ENCODE data around the gene NME9.

The NME9 gene

DNA sequence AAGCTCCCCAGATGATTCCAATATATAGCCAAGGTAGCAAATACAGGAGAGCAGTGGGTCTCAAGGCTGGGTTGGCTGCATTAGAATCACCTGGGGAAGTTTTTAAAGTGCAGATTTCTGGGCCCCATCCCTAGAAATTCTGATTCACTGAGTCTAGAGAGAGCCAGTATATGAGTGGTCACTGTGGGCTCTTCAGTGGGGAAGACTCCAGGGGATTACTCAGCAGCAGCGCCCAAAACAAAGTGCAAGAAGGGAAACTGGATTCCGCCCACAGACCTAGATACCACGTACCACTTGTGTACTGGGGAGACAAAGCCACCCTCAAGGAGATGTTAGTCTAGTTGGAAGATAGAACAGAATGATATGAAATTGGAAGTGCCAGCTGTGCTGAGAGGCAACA, 40.0 kb downstream of the NME9 start:
- no peak for DNase-seq (ENCODE audit: low spot score)

DNA sequence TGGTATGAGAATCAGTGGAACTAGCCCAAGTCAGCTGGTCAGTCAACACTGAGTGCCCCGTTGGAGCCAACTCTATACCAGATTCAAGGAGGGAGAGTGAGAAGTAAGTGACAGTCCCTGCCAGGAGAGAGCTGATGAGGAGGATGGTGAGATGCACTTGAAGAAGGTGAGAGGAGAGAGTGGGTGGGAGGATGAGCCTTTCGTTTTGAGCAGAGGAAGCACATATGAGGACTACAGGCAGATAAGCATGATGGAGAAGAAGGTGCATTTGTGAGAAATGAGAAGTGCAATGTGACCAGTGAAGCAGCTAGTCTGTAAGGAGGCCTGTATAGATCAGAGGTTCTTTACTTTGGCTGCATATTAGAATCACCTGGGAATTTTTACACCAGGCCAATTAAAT, 40.4 kb downstream of the NME9 start:
- TF ChIP-seq, protein P1, sequence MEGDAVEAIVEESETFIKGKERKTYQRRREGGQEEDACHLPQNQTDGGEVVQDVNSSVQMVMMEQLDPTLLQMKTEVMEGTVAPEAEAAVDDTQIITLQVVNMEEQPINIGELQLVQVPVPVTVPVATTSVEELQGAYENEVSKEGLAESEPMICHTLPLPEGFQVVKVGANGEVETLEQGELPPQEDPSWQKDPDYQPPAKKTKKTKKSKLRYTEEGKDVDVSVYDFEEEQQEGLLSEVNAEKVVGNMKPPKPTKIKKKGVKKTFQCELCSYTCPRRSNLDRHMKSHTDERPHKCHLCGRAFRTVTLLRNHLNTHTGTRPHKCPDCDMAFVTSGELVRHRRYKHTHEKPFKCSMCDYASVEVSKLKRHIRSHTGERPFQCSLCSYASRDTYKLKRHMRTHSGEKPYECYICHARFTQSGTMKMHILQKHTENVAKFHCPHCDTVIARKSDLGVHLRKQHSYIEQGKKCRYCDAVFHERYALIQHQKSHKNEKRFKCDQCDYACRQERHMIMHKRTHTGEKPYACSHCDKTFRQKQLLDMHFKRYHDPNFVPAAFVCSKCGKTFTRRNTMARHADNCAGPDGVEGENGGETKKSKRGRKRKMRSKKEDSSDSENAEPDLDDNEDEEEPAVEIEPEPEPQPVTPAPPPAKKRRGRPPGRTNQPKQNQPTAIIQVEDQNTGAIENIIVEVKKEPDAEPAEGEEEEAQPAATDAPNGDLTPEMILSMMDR (IDR thresholded peaks at IDR 0.05; ENCODE audit: extremely low read depth, insufficient read depth, missing control alignments) = no peak
- in situ Hi-C loops (cut with MboI; ENCODE audit: low pct_unique_long_range_greater_than_20kb, low sequenced_read_pairs, unreplicated experiment) = no loop called here
- DNase-seq (ENCODE audit: low spot score) = no peak

More for the DNA sequence above, 40.0 kb downstream of the NME9 start:
- in situ Hi-C loops (cut with MboI; ENCODE audit: low pct_unique_long_range_greater_than_20kb, low sequenced_read_pairs, unreplicated experiment) = no loop called here
- TF ChIP-seq, protein P1 (IDR thresholded peaks at IDR 0.05; ENCODE audit: extremely low read depth, insufficient read depth, missing control alignments) = no peak

DNA sequence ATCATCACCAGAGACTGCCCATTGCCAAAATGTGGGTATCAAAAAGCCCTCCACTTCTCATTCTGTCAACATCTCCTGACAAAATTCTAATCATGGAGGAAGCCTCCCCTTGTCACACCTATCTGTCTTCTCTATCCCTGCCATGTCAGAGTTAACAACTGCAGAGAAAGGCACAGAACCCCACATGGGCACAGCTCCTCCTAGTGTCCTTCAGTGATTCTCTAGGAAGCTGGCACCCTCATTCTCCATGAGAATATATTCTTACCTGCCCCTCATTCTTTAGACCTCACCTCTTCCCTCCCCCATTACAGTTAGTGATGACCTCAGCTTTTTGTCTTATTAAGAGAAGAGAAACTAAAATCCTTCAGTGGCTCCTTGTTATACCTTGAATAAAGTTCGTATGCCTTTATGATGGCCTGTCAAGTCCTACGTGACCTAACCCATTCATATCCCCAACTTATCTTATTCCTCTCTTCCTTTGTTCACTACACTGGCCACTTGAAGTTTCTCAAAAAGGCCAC, 44.6 kb downstream of the NME9 start:
- in situ Hi-C loops (cut with MboI; ENCODE audit: low pct_unique_long_range_greater_than_20kb, low sequenced_read_pairs, unreplicated experiment) = no loop called here
- TF ChIP-seq, protein P1 (IDR thresholded peaks at IDR 0.05; ENCODE audit: extremely low read depth, insufficient read depth, missing control alignments) = peak; percentile 28
- DNase-seq (ENCODE audit: low spot score) = no peak

DNA sequence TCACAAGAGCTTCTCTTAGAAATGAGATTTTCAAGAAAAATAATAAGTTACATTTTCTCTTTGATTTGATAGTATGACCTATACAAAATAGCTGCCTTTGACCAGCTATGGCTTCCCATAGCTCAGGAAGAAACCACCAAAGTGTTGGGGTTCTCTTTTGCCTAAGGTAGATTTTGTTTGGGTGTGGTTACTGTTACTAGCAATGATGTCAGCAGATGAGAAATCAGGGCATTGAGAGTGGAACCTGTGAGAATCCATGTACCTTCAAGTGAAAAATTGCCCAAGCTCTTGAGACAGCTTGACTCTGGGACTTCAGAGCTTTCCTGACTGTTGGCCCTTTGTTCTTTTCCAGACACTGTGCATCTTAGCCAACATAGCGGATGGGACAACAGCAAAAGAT, 45.6 kb downstream of the NME9 start:
- DNase-seq (ENCODE audit: low spot score) = no peak
- TF ChIP-seq, protein P1 (IDR thresholded peaks at IDR 0.05; ENCODE audit: extremely low read depth, insufficient read depth, missing control alignments) = no peak
- in situ Hi-C loops (cut with MboI; ENCODE audit: low pct_unique_long_range_greater_than_20kb, low sequenced_read_pairs, unreplicated experiment) = no loop called here

DNA sequence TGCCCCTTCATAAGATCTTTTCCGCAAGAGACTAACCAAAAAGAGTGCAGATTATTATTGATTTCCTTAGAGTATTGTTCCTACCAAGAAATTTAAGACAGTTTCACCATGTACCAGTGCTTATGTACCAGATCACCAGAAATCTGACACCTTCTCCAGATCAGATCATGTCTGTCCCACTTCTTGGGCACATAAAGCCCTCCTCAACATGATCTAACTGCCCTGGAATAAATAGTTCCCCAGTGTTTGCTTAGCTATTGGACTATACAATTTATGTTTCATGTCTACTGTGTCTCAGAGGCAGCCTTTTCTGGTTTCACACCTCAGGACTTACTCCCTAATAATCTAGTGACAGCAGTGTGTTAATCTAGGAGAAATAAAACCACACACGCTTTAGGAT, 46.8 kb downstream of the NME9 start:
- TF ChIP-seq, protein P1 (IDR thresholded peaks at IDR 0.05; ENCODE audit: extremely low read depth, insufficient read depth, missing control alignments) = no peak
- DNase-seq (ENCODE audit: low spot score) = no peak
- in situ Hi-C loops (cut with MboI; ENCODE audit: low pct_unique_long_range_greater_than_20kb, low sequenced_read_pairs, unreplicated experiment) = no loop called here

DNA sequence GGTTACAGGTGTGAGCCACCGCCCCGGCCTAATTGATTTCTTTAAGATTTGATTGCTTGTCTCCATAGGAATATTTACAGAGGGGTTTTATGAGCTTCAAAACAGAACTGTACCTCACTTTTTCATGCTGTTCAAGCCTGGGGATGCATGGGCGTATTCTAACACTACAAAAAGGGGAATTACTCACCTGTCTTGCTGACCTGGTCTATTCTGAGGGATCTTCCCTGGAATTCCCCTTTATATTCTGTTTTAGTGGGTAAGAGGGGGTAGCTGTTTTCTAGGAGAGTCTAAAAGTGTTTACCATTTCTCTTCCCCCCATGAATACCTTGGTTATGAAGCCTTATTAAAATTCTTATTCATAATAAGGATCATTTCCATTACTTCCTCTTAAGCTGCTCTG, 48.1 kb downstream of the NME9 start:
- in situ Hi-C loops (cut with MboI; ENCODE audit: low pct_unique_long_range_greater_than_20kb, low sequenced_read_pairs, unreplicated experiment) = no loop called here
- DNase-seq (ENCODE audit: low spot score) = no peak

More for the DNA sequence above, 48.1 kb downstream of the NME9 start:
- TF ChIP-seq, protein P1 (IDR thresholded peaks at IDR 0.05; ENCODE audit: extremely low read depth, insufficient read depth, missing control alignments) = no peak

Measured in GM13977 (cell line).